Liver (tissue), 3 donors: ENCODE measurements around the gene METTL4.

Experiments used
- CTCF ChIP-seq: fragments of 150-350 bp; IDR thresholded peaks from 2 replicates; pipeline ENCODE4 v1.5.1; 2017; ENCODE audit warnings: improper control_type of control experiment, low read depth, low read length; ENCODE audit not compliant: missing input control
- GABPA ChIP-seq, 2 donors: IDR thresholded peaks in 1 of 2; conservative IDR thresholded peaks in 1 of 2; 2 replicates each; pipeline ENCODE4 v1.6.1; 2016; ENCODE audit warnings: antibody characterized with exemption in 2 of 2, mild to moderate bottlenecking in 1 of 2, moderate library complexity in 1 of 2
- RAD21 ChIP-seq, 2 donors: IDR thresholded peaks; 2 replicates each; pipeline ENCODE4 v1.6.1; 2016; ENCODE audit warnings: antibody characterized with exemption in 2 of 2, mild to moderate bottlenecking in 2 of 2
- REST ChIP-seq: IDR thresholded peaks from 2 replicates; pipeline ENCODE4 v1.6.1; 2016; ENCODE audit warnings: antibody characterized with exemption, mild to moderate bottlenecking
- RXRA ChIP-seq, 2 donors: IDR thresholded peaks; 2 replicates each; pipeline ENCODE4 v1.6.1; 2017 to 2018; ENCODE audit warnings: antibody characterized with exemption in 2 of 2, mild to moderate bottlenecking in 1 of 2
- SP1 ChIP-seq: IDR thresholded peaks from 2 replicates; pipeline ENCODE4 v1.6.1; 2018; ENCODE audit warnings: antibody characterized with exemption, mild to moderate bottlenecking
- TAF1 ChIP-seq: conservative IDR thresholded peaks from 2 replicates; pipeline ENCODE4 v1.6.1; 2016; ENCODE audit warnings: antibody characterized with exemption, mild to moderate bottlenecking
- YY1 ChIP-seq: IDR thresholded peaks from 2 replicates; pipeline ENCODE4 v1.6.1; 2016; ENCODE audit warnings: antibody characterized with exemption, mild to moderate bottlenecking
- donor health status: healthy.
- donor health status: healthy.

- TF ChIP-seq CTCF = no peak
- no peak for TF ChIP-seq RAD21 (IDR thresholded peaks at IDR 0.05)
- TF ChIP-seq SP1 = no peak
- TF ChIP-seq YY1 = no peak
- no peak for TF ChIP-seq TAF1
- TF ChIP-seq GABPA (IDR thresholded peaks at IDR 0.05 in 1 of 2, conservative IDR thresholded peaks at IDR 0.05 in 1 of 2) = no peak
- TF ChIP-seq RXRA (IDR thresholded peaks at IDR 0.05) = no peak
- no peak for TF ChIP-seq REST
Measured at GRCh38 chr18:2572892-2573291, 1.6 kb upstream of the METTL4 start.
